ENCODE data around the gene GPR35.
"Not testable (repeated sequence)": the region's sequence is repeated elsewhere in the genome, so short reads cannot be mapped to it uniquely, and the experiment has no call there.

DNA sequence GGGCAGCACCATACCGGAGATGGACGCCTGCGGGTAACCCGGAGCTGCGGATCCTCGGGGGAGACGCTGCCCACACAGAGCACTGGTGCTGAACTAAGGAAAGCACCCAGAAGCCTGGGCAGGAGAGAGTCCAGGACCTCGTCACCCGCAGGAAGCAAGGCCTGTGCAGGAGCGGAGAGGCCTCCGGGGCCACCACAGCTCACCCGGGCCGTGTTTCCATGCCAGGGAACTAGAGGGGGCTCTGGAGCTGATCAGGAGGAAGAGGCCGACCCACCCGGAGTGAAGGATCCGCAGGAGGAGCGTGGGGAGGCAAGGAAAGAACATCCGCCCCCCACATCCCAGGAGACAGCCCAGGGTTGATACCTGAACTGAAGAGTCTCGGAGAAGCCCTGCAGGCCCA, 53.6 kb downstream of the GPR35 start:
- not testable (repeated sequence) for TF ChIP-seq CTCF, POLR2A (IDR thresholded peaks at IDR 0.05)

Measured in Peyer's patch (tissue), 4 donors.